BLaER1 treated with 17β-estradiol and CSF1 and Interleukin-3, amounts not matched to agents 10 nM and 100 nM (cell line): ENCODE measurements around the gene LENG9.

Source experiments
- H3K27ac ChIP-seq, 11 experiments: shearing (Covaris generic); formaldehyde crosslinking; 2 replicates each; pipeline ENCODE4 v1.8.1; 2022
- H3K27me3 ChIP-seq, 11 experiments: shearing (Covaris generic); formaldehyde crosslinking; 2 replicates each; pipeline ENCODE4 v1.8.1; 2022
- H3K36me3 ChIP-seq, 11 experiments: shearing (Covaris generic); formaldehyde crosslinking; 2 replicates each; pipeline ENCODE4 v1.8.1; 2022
- H3K4me1 ChIP-seq, 10 experiments: shearing (Covaris generic); formaldehyde crosslinking; 2 replicates each; pipeline ENCODE4 v1.8.1; 2022
- H3K4me2 ChIP-seq, 11 experiments: shearing (Covaris generic); formaldehyde crosslinking; 2 replicates each; pipeline ENCODE4 v1.8.1; 2022
- H3K4me3 ChIP-seq, 10 experiments: shearing (Covaris generic); formaldehyde crosslinking; 2 replicates each; pipeline ENCODE4 v1.8.1; 2022
- H3K9ac ChIP-seq, 11 experiments: shearing (Covaris generic); formaldehyde crosslinking; 2 replicates each; pipeline ENCODE4 v1.8.1; 2022
- H3K9me3 ChIP-seq, 11 experiments: shearing (Covaris generic); formaldehyde crosslinking; replicated peaks in 1 of 11; 2 replicates each; pipeline ENCODE4 v1.8.1; 2022
- H4K20me1 ChIP-seq, 11 experiments: shearing (Covaris generic); formaldehyde crosslinking; 2 replicates each; pipeline ENCODE4 v1.8.1; 2022
- Cebpa-rat ChIP-seq, 11 experiments: shearing (Covaris generic); IDR thresholded peaks; 2 replicates each; pipeline ENCODE4 v1.8.1; 2022

The LENG9 gene

DNA sequence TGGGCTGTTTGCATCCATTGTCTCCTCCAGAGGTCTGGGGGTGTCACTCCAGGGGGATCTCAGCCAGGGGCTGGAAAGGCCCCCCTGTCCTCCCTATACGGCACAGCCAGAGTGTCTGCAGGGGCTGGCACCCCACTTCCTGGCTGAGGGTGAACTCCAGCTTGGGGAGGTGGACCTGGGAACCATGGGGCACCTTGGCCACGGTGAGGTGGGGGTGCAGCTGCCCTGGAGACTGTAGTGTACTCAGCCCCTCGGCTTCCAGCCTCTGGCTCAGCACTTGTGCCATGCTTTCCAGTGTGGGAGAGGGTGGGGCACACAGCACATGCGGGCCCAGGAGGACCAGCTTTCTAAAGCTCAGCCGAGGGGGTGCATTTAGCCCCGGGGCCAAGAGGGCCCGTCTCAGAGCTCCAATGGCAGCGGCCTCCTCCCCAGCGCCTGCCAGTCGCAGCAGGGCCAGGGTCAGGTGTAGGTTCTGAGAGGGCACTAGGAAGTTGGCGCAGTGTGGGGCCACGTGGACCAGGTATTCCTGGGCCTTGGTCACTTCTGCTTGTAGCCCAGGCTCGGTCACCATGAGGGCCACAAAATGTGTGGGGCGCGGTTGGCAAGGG is 1.4 kb downstream of the LENG9 start:
- peaks cover 51 to 76% (median 66%) of the 10 kb centered on the region in 10 experiments for H3K4me1 ChIP-seq
- peaks cover 47 to 53% (median 51%) of the 10 kb centered on the region in 11 experiments for H3K36me3 ChIP-seq
- H3K27me3 ChIP-seq, result no peaks in the 10 kb centered on the region
- H3K9ac ChIP-seq, result peak overlapping the region; percentile 90 to 98 (median 95)
- TF ChIP-seq Cebpa-rat (IDR thresholded peaks at IDR 0.05), result no peak
- H3K9me3 ChIP-seq, result no peaks in the 10 kb centered on the region
- peak overlapping the region; percentile 62 to 78 (median 71) for H3K4me3 ChIP-seq
- H3K27ac ChIP-seq, result peak overlapping the region; percentile 96 to 100 (median 97)
- peaks cover 51 to 59% (median 54%) of the 10 kb centered on the region in 11 experiments for H4K20me1 ChIP-seq
- peak overlapping the region; percentile 94 to 100 (median 99) for H3K4me2 ChIP-seq

DNA sequence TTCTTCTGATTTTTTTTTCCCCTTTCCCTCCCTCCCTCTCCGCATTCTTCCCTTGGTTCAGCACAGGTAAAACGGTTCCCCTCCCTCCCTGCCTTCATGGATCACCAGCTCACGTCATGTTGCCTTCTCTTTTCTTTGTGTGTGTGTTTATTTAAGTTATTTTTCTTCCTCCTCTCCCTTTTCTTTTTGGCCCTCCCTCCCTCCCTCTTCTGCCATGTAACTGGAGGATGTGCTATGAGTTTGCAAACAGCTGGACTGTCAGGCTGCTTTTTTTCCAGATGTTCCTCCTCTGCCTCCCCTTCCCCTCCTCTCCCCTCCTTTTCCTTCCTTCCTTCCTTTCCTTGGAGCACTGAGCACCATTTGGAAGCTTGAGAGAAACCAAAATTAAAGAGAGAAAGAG is 2.0 kb downstream of the LENG9 start:
- H4K20me1 ChIP-seq, result peaks cover 56 to 64% (median 59%) of the 10 kb centered on the region in 11 experiments
- H3K4me1 ChIP-seq, result peaks cover 57 to 77% (median 66%) of the 10 kb centered on the region in 10 experiments
- TF ChIP-seq Cebpa-rat (IDR thresholded peaks at IDR 0.05), result no peak
- peak overlapping the region in 10 of 11 experiments; percentile 96 to 100 (median 98); a peak in 18 of 22 replicates for H3K27ac ChIP-seq
- peak overlapping the region; percentile 62 to 78 (median 71) for H3K4me3 ChIP-seq
- H3K9ac ChIP-seq, result peak overlapping the region; percentile 90 to 98 (median 95); a peak in 21 of 22 replicates
- no peaks in the 10 kb centered on the region for H3K9me3 ChIP-seq
- H3K27me3 ChIP-seq, result no peaks in the 10 kb centered on the region
- peaks cover 53 to 58% (median 56%) of the 10 kb centered on the region in 11 experiments for H3K36me3 ChIP-seq
- peak overlapping the region; percentile 94 to 100 (median 99) for H3K4me2 ChIP-seq

DNA sequence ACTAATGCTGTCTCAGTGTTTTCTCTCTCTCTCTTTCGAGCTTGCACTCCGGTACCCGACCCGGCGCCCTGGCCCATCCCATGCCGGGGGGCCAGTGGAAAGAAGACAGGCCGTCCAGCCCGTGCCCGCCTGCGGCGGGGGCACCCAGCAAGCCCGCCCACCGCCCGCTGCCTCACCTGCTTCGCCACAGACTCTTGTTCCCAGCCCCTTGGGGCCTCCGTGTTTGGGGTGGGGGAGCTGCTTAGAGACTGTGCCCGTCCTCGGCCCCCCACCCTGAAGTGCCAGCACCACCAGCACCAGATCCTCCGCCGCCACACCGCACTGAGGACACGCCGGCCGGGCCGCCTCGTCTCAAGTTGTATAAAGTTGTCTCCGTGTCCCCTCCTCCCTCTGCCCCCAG is 2.4 kb downstream of the LENG9 start:
- Histone ChIP-seq H3K4me3 (peak overlapping the region in 9 of 10 experiments; percentile 12 to 76 (median 43); a peak in 11 of 20 replicates), H3K4me2 (peak overlapping the region; percentile 94 to 100 (median 99)), H3K27ac (peak overlapping the region in 5 of 11 experiments; percentile 20 to 47 (median 41); a peak in 8 of 22 replicates), H3K9ac (peak overlapping the region; percentile 47 to 97 (median 71); a peak in 20 of 22 replicates), H3K9me3 (no peaks in the 10 kb centered on the region), H4K20me1 (peaks cover 60 to 68% (median 63%) of the 10 kb centered on the region in 11 experiments), H3K4me1 (peaks cover 58 to 79% (median 63%) of the 10 kb centered on the region in 10 experiments), H3K27me3 (no peaks in the 10 kb centered on the region), H3K36me3 (peaks cover 57 to 62% (median 60%) of the 10 kb centered on the region in 11 experiments)
- TF ChIP-seq Cebpa-rat (IDR thresholded peaks at IDR 0.05), result no peak

DNA sequence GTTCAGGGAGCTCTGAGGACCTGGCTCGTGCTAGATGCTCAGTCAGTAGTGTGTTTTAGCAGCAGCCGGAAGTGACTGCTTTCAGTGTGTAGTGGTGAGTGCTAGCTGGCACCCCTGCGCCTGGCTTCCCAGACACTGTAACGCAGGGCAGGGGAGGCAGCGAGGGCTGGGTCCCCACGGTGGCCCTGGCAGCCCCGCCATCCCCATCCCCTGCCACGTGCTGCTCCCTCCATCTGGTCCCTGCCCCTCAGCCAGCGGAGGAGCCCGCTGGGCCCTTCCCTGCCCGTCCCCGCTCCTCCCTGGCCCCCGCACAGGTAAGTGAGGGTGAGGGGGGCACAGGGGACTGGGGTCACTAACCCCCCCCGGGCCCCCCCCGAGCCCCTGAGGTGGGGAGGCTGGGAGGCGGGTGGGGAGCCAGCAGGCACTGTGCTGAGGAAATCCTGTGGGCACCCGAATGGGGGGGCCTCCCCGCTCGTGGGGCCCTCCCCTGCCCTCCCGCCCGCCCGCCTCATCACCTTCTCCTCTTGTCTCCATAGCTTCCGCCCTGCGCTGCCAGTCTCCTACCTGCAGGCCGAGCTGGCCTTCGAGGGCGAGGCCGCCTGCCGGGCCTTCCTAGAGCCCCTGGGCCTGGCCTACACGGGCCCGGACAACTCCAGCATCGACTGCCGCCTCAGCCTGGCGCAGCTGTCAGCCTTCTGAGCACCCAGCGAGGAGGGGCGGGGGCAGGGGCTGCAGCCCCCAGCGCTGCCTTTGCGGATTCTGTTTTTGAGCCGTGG is 3.2 kb downstream of the LENG9 start:
- Histone ChIP-seq H4K20me1 (peaks cover 68 to 76% (median 71%) of the 10 kb centered on the region in 11 experiments), H3K27ac (peak overlapping the region in 6 of 11 experiments; percentile 2 to 47 (median 14); a peak in 9 of 22 replicates), H3K4me2 (peak overlapping the region; percentile 94 to 100 (median 99)), H3K36me3 (peaks cover 65 to 70% (median 68%) of the 10 kb centered on the region in 11 experiments), H3K27me3 (no peaks in the 10 kb centered on the region), H3K9me3 (no peaks in the 10 kb centered on the region), H3K4me3 (peak overlapping the region in 5 of 10 experiments; percentile 41 to 76 (median 51); a peak in 5 of 20 replicates), H3K4me1 (peaks cover 50 to 75% (median 62%) of the 10 kb centered on the region in 10 experiments), H3K9ac (peak overlapping the region; percentile 47 to 97 (median 71); a peak in 21 of 22 replicates)
- TF ChIP-seq Cebpa-rat (IDR thresholded peaks at IDR 0.05), result no peak

DNA sequence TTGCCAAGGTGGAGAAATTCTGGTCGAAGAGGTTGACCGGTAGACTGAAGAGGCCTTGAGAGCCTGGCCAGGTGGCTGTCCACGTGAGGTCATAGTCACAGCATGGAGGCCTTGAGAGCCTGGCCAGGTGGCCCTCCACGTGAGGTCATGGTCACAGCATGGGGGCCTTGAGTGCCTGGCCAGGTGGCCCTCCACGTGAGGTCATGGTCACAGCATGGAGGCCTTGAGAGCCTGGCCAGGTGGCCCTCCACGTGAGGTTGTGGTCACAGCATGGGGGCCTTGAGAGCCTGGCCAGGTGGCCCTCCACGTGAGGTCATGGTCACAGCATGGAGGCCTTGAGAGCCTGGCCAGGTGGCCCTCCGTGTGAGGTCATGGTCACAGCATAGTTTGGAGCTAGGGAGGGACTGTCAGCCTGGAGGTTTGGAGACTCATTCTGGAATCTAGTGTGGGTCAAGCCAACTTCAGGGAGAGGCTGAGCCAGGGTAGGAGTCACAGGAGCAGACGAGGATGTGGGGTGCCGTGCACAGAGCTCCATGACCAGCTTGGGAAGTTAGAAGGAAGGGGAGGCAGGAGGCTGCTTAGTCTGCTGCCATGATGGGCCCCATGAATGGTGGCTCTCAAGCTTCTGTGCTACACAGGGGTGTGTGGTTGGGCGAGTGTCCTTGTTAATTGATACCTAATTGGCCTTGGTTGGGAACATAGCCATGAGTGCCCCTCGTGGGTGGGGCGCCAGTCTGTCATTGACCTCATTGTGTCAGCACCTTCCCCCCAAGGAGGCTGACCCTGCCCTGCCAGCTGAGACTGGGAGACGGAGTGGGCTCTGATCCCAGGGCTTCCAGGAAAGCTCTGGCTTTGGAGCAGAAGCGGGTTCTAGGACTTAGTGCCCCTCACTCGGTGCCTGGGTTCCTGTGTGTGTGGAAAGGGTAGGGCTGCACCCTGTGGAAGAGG is 4.0 kb downstream of the LENG9 start:
- Histone ChIP-seq H3K9me3 (no peaks in the 10 kb centered on the region), H3K27me3 (no peaks in the 10 kb centered on the region), H3K4me2 (peak overlapping the region; percentile 22 to 70 (median 65)), H3K4me3 (no peak overlapping the region), H3K9ac (peak overlapping the region in 10 of 11 experiments; percentile 18 to 68 (median 49); a peak in 19 of 22 replicates), H3K36me3 (peaks cover 73 to 79% (median 77%) of the 10 kb centered on the region in 11 experiments), H3K4me1 (peaks cover 44 to 69% (median 57%) of the 10 kb centered on the region in 10 experiments), H4K20me1 (peaks cover 76 to 85% (median 80%) of the 10 kb centered on the region in 11 experiments), H3K27ac (peak overlapping the region in 6 of 11 experiments; percentile 2 to 39 (median 14); a peak in 10 of 22 replicates)
- TF ChIP-seq Cebpa-rat (IDR thresholded peaks at IDR 0.05), result no peak

DNA sequence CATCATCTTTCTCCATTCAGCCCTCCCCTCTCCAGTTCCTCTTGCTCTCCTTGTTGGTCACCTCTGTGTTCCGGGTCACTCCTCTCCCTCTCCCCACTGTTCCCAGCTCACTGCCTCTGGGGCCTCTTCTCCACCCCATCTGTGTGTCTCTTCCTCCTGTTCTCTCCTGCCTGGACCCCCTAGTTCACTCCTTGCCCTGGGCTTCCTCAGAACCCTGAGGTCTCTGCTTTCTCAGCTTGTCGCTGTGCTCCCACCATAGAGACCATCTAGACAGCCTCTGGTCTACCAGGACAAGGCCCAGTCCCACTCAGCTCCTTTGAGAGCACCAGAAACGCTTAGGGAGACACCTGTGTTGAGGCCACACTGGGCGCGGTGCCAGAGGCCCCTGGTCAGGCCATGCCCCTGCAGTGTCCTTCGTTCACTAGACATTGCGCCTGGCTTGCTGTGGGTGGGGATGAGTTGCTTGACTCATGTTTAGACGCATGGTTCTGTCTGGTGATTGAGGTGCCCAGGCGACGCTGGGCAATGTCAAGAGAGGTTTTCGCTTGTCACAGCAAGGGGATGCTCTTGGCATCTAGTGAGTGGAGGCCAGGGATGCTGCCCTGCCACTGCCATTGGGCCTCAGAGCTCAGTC is 4.8 kb downstream of the LENG9 start:
- Histone ChIP-seq H3K9me3 (no peaks in the 10 kb centered on the region), H3K36me3 (peaks cover 81 to 87% (median 85%) of the 10 kb centered on the region in 11 experiments), H3K4me1 (peaks cover 44 to 70% (median 55%) of the 10 kb centered on the region in 10 experiments), H3K9ac (peak overlapping the region in 5 of 11 experiments; percentile 8 to 68 (median 57); a peak in 7 of 22 replicates), H3K4me3 (no peak overlapping the region), H3K27ac (peak overlapping the region in 1 of 11 experiments; percentile 2; a peak in 2 of 22 replicates), H3K27me3 (no peaks in the 10 kb centered on the region), H4K20me1 (peaks cover 84 to 93% (median 87%) of the 10 kb centered on the region in 11 experiments), H3K4me2 (peak overlapping the region; percentile 22 to 70 (median 65); a peak in 19 of 22 replicates)
- no peak for TF ChIP-seq Cebpa-rat (IDR thresholded peaks at IDR 0.05)

DNA sequence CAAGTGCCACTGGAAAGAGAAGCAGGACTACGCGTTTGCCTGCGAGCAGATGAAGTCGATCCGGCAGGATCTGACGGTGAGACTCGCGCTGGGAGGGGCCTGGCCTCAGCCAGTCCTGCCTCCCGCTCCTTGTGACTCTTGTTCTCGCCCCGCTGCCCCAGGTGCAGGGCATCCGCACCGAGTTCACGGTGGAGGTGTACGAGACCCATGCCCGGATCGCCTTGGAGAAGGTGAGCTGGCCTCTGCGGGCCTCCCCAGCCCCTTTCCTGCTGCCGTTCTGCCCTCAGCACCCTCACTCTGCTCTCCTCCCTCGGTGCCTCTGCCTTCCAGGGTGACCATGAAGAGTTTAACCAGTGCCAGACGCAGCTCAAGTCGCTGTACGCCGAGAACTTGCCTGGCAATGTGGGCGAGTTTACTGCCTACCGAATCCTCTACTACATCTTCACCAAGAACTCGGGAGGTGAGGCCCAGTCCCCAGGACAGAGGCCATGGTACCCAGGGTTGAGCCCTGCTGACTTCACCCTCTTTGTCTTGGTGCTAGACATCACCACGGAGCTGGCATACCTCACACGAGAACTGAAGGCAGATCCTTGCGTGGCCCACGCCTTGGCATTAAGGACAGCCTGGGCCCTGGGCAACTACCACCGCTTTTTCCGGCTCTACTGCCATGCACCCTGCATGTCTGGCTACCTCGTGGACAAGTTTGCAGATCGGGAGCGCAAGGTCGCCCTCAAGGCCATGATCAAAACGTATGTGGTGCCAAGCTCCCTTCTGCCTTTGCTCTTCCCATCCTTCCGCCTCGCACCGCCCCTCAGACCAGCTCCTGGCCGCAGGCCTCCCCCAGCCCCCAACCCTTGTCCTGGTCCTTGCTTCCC is 5.6 kb downstream of the LENG9 start:
- peaks cover 44 to 71% (median 50%) of the 10 kb centered on the region in 10 experiments for H3K4me1 ChIP-seq
- H3K36me3 ChIP-seq, result peaks cover 89 to 94% (median 92%) of the 10 kb centered on the region in 11 experiments
- no peaks in the 10 kb centered on the region for H3K9me3 ChIP-seq
- H4K20me1 ChIP-seq, result peaks cover 92 to 100% (median 95%) of the 10 kb centered on the region in 11 experiments
- H3K9ac ChIP-seq, result peak overlapping the region in 3 of 11 experiments; percentile 23 to 68 (median 61); a peak in 5 of 22 replicates
- peak overlapping the region in 7 of 11 experiments; percentile 60 to 70 (median 68); a peak in 7 of 22 replicates for H3K4me2 ChIP-seq
- no peaks in the 10 kb centered on the region for H3K27me3 ChIP-seq
- peak overlapping the region in 1 of 11 experiments; percentile 2; a peak in 1 of 22 replicates for H3K27ac ChIP-seq
- H3K4me3 ChIP-seq, result no peak overlapping the region
- TF ChIP-seq Cebpa-rat (IDR thresholded peaks at IDR 0.05), result no peak
